IPS DF 6.9 (cell line): ENCODE data around the gene FOXL1.

ENCODE experiments used
- DNase-seq: peaks from one replicate; pipeline ENCODE4 v3.0.0-alpha.2; 2013; ENCODE audit warnings: low read depth, low spot score
- H3K27ac ChIP-seq: one replicate; pipeline ENCODE4 v1.5.1; 2013; ENCODE audit warnings: low read length, control low read depth
- H3K27me3 ChIP-seq: 2 replicates; pipeline ENCODE4 v1.6.1; 2013; ENCODE audit warnings: mild to moderate bottlenecking, low read length; ENCODE audit not compliant: control insufficient read depth, insufficient read depth
- H3K36me3 ChIP-seq: 2 replicates; pipeline ENCODE4 v1.6.1; 2013; ENCODE audit warnings: low read length; ENCODE audit not compliant: control insufficient read depth, insufficient read depth
- H3K4me1 ChIP-seq: 2 replicates; pipeline ENCODE4 v1.6.1; 2013; ENCODE audit warnings: low read length; ENCODE audit not compliant: control insufficient read depth, insufficient read depth
- H3K4me3 ChIP-seq: 2 replicates; pipeline ENCODE4 v1.5.1; 2013; ENCODE audit warnings: mild to moderate bottlenecking, low read length
- H3K9me3 ChIP-seq: 2 replicates; pipeline ENCODE4 v1.6.1; 2013; ENCODE audit warnings: low read length, inconsistent platforms; ENCODE audit not compliant: control insufficient read depth, insufficient read depth
- WGBS: extraction: QIAGEN DNeasy Blood & Tissue Kit; methylation state at CpG from one replicate; pipeline ENCODE4 v1.1.7; 2013; ENCODE audit warnings: mixed read lengths, missing lambda C conversion rate; ENCODE audit not compliant: insufficient read length, insufficient coverage; 5-methylcytosine and 5-hydroxymethylcytosine counted together

Gene FOXL1

GRCh38 chr16:86595983-86596605 lies 17.7 kb downstream of the FOXL1 start:
- no CpG with 5 or more reads among the region's 10 CpGs for WGBS
- Histone ChIP-seq H3K4me1 (no peaks in the 10 kb centered on the region), H3K36me3 (no peaks in the 10 kb centered on the region), H3K27me3 (no peaks in the 10 kb centered on the region), H3K9me3 (no peaks in the 10 kb centered on the region), H3K27ac (no peak overlapping the region), H3K4me3 (no peak overlapping the region)
- DNase-seq = no peak

DNA sequence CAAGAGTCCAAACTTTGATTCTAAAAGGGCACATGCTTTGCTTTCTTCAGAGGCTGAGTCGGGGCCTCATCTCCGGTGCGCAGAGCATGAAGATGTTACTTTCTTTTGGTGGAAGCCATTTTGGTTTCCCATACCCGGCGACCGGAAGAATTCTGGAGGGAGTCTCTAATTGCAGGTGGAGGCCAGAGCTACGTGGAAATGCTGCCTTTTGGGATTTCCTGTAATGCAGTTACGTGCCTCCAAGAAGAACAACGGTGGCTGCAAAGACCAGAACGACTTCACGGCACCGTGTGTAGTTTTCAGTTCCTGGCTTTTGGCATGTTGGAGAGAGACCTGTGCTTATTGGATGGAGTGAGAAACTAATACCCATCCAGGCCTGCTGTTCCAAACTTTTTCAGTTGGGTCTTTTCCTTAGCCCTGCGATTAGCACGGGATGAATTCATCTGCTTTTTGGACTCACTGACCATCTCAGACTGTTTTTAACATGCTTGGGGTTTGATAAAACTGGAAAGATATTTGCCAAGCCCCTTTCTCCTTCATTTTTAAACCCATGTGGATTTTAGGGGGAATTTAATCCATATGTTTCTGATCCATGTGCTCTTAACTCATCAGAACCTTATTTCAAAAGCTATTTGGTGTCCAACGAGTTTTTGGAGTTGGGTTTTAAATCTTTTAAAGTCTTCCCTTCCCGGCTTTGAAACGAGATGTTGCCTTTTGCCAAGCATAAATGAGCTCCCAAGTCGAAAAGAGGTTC lies 19.0 kb downstream of the FOXL1 start:
- H3K9me3 ChIP-seq = no peaks in the 10 kb centered on the region
- WGBS = no CpG with 5 or more reads among the region's 18 CpGs
- no peak overlapping the region for H3K27ac ChIP-seq
- H3K4me3 ChIP-seq = no peak overlapping the region
- no peaks in the 10 kb centered on the region for H3K36me3 ChIP-seq
- no peaks in the 10 kb centered on the region for H3K27me3 ChIP-seq
- H3K4me1 ChIP-seq = no peaks in the 10 kb centered on the region
- no peak for DNase-seq

DNA sequence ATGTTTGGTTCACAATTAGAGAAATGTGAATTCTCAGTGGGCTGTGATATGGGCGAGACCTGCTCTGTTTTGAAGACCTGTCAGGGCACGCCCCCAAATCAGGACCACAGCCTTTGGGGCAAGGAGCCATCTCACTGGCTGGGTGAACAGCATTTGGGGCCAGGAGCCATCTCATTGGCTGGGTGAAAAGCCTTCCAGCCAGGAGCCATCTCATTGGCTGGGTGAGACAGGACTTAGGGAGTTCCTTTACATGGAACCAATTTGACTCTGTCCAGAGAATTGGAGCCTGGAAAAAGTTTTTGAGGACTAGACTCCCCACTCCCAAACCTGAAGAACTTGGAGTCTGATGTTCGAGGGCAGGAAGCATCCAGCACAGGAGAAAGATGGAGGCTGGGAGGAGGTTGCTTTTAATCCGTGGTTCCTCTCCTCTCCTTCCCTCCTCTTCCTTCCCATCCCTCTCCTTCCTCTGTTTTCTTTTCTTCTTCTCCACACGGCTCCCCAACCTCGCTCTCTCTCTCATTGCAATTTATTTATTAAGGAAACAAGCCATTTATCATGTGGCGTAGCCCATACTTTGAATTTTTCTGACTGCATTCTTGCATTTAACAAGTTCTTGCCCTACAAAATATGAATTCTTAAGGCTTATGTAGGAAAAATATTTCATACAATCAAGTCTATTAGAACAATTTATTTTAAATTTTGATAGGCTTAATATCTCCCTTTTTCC lies 19.7 kb downstream of the FOXL1 start:
- no peaks in the 10 kb centered on the region for H3K4me1 ChIP-seq
- WGBS = no CpG with 5 or more reads among the region's 7 CpGs
- no peak overlapping the region for H3K4me3 ChIP-seq
- H3K36me3 ChIP-seq = no peaks in the 10 kb centered on the region
- H3K9me3 ChIP-seq = no peaks in the 10 kb centered on the region
- no peak overlapping the region for H3K27ac ChIP-seq
- DNase-seq = no peak
- H3K27me3 ChIP-seq = no peaks in the 10 kb centered on the region

GRCh38 chr16:86598607-86599565 lies 20.5 kb downstream of the FOXL1 start:
- H3K4me3 ChIP-seq = no peak overlapping the region
- WGBS = no CpG with 5 or more reads among the region's 22 CpGs
- no peaks in the 10 kb centered on the region for H3K36me3 ChIP-seq
- H3K27ac ChIP-seq = no peak overlapping the region
- H3K4me1 ChIP-seq = no peaks in the 10 kb centered on the region
- DNase-seq = no peak
- H3K9me3 ChIP-seq = no peaks in the 10 kb centered on the region
- no peaks in the 10 kb centered on the region for H3K27me3 ChIP-seq

DNA sequence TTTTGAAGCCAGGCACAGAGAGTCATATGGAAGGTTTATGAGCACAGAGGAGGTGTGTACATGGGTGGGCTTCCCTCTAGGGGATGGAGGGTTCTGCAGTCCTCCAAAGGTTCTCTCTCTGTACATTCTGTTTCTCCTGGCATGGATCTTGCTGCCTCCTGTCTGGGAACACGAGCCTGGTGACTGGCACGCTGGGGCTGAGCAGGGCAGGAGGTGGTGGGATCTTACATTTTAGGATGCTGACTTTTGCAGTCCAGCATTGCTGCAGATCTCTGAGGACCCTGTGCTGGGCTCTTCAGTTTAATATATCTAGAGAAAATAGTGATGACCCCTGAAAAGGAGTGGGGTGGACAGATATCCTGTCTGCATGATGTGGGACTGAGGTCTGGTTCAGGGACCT lies 23.0 kb downstream of the FOXL1 start:
- no peaks in the 10 kb centered on the region for H3K4me1 ChIP-seq

DNA sequence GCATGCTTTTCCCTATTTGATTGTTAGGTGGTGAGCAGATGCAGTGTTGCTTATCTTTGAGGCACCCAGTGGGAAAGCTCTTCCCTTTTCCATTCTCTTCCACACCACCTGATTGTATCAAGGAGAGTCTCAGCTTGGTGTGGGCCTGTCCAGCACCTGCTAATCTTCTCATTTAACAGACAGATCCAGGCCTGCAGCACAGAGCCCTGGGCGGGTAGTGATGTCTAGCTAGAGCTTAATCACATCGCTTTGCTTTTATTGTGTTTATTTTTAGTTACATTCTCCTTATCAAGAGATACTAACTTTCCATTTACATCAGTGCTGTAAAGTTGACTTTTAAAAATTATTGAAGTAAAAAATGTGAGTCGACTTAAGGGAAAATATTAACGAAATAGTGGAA lies 24.2 kb downstream of the FOXL1 start:
- H3K36me3 ChIP-seq = no peaks in the 10 kb centered on the region
- no peak overlapping the region for H3K4me3 ChIP-seq
- DNase-seq = no peak
- no peaks in the 10 kb centered on the region for H3K4me1 ChIP-seq
- H3K9me3 ChIP-seq = no peaks in the 10 kb centered on the region
- H3K27ac ChIP-seq = no peak overlapping the region
- H3K27me3 ChIP-seq = no peaks in the 10 kb centered on the region
- WGBS = no CpG with 5 or more reads among the region's 4 CpGs

More for the DNA sequence above, 23.0 kb downstream of the FOXL1 start:
- Histone ChIP-seq H3K4me3 (no peak overlapping the region), H3K9me3 (no peaks in the 10 kb centered on the region), H3K27me3 (no peaks in the 10 kb centered on the region), H3K36me3 (no peaks in the 10 kb centered on the region), H3K27ac (no peak overlapping the region)
- no CpG with 5 or more reads among the region's 2 CpGs for WGBS
- no peak for DNase-seq

- no peak for DNase-seq
- H3K4me1 ChIP-seq = no peaks in the 10 kb centered on the region
- WGBS = no CpG with 5 or more reads among the region's 16 CpGs
These were observed 26.3 kb downstream of the FOXL1 start for GRCh38 chr16:86604436-86605193.

DNA sequence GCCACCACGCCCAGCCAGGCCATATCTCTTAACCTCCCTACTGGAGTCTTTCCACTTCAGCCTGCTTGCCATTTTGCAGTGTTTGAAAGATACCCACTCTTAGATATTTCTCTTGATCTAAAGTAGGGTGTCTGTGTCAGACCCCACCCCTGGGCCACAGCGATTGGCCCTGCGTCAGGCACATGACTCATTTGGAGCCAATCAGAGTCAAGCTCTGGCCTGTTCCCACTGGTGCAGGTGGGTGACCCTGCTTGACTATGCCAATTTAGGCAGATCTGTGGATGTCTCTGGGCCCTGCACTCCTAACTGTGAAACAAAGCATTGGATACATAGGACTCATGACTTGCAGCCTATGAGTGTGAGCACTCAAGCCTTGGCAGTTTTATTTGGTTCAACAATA lies 27.6 kb downstream of the FOXL1 start:
- Histone ChIP-seq H3K4me3 (no peak overlapping the region), H3K27me3 (no peaks in the 10 kb centered on the region), H3K36me3 (no peaks in the 10 kb centered on the region), H3K27ac (no peak overlapping the region), H3K4me1 (no peaks in the 10 kb centered on the region), H3K9me3 (no peaks in the 10 kb centered on the region)
- DNase-seq = no peak
- WGBS = no CpG with 5 or more reads among the region's 3 CpGs

More at GRCh38 chr16:86604436-86605193, 26.3 kb downstream of the FOXL1 start:
- Histone ChIP-seq H3K27ac (no peak overlapping the region), H3K36me3 (no peaks in the 10 kb centered on the region), H3K4me3 (no peak overlapping the region), H3K27me3 (no peaks in the 10 kb centered on the region), H3K9me3 (no peaks in the 10 kb centered on the region)

DNA sequence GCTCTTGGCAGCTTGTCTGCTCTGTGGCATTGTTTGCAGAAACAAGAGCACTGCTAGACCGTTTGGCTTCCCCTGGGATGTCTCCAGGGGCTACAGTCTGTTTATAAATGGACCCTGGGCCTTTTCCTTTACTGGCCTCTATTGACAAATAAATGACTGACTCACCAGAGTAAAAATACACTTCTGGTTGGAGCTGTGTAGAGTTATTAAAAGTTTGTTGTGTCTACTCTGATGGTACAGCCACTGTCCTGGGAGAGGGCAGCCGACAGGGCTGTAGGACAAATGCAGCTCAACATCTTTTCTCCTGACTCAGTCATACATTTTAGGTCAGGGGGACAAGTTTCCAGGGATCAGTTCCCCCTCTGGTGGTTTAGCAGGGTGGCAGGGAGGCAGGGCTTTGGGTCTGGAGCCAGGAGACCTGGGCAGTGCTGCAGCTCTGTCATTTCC lies 30.0 kb downstream of the FOXL1 start:
- no peaks in the 10 kb centered on the region for H3K4me1 ChIP-seq
- no peak for DNase-seq

More for the DNA sequence above, 30.0 kb downstream of the FOXL1 start:
- Histone ChIP-seq H3K4me3 (no peak overlapping the region), H3K27me3 (no peaks in the 10 kb centered on the region), H3K9me3 (no peaks in the 10 kb centered on the region), H3K27ac (no peak overlapping the region), H3K36me3 (no peaks in the 10 kb centered on the region)
- no CpG with 5 or more reads among the region's 2 CpGs for WGBS
